T-helper 17 cell (primary cell): Measurements from ENCODE around the gene CTNNA2. TPM values are rescaled to one million over a fixed set of nuclear protein-coding genes. Genes with fewer than 3 reads are reported as not detected.

Experiments
- ATAC-seq: fragments of 150-1000 bp; cut with Tn5 transposase; 2 replicates; pipeline ENCODE4 v1.10.0; 2021; ENCODE audit warnings: mild to moderate bottlenecking, moderate library complexity
- DNase-seq, 3 donors: peaks; one replicate each; pipeline versions ENCODE4 v3.0.0 to v3.0.0-alpha.2; 2020 to 2021
- H3K9me3 ChIP-seq: one replicate; pipeline ENCODE4 v1.7.0; 2013; ENCODE audit warnings: low read length, mild to moderate bottlenecking; ENCODE audit not compliant: control insufficient read depth, poor library complexity, severe bottlenecking
- H3K27ac Mint-ChIP-seq: one replicate; pipeline ENCODE4 v1.8.0; 2022; ENCODE audit warnings: mild to moderate bottlenecking, moderate library complexity, mixed read lengths
- H3K27me3 Mint-ChIP-seq: one replicate; pipeline ENCODE4 v1.8.0; 2022; ENCODE audit warnings: mixed read lengths
- H3K36me3 Mint-ChIP-seq: one replicate; pipeline ENCODE4 v1.8.0; 2022; ENCODE audit warnings: low read depth, mixed read lengths
- H3K4me1 Mint-ChIP-seq: one replicate; pipeline ENCODE4 v1.8.0; 2022; ENCODE audit warnings: mild to moderate bottlenecking, mixed read lengths
- H3K4me3 Mint-ChIP-seq: one replicate; pipeline ENCODE4 v1.8.0; 2022; ENCODE audit warnings: mild to moderate bottlenecking, moderate library complexity, mixed read lengths
- total RNA-seq, 4 donors: library from RNA in 2 of 4; stranded (reverse) in 2 of 4; gene quantifications; one replicate each; pipeline ENCODE4 v1.2.3 and lab custom pipeline; 2022 to 2026

The CTNNA2 gene
- total RNA-seq, 2 donors from 2014 or later, result not detected

DNA sequence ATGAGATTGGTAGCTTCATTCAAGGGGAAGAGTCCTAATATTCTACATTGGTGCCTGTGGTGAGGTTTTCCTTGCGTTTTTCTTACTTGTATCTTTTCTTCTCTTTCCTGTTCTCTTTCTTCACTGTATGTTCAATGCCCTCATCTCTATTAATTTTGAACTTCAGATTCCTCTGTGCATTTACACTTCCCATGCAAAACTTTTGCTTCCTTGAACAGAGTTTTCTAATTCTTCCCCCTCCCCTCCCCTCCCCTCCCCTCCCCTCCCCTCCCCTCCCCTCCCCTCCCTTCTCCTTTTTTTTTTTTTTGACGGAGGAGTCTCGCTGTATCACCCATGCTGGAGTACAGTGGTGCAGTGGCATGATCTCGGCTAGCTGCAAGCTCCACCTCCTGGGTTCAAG, 403.4 kb downstream of the CTNNA2 start:
- Mint-ChIP-seq H3K27me3 (no peaks in the 10 kb centered on the region), H3K4me3 (no peak overlapping the region), H3K27ac (no peak overlapping the region), H3K36me3 (no peaks in the 10 kb centered on the region), H3K4me1 (no peaks in the 10 kb centered on the region)
- ATAC-seq, result no peak
- DNase-seq, result no peak
- no peaks in the 10 kb centered on the region for H3K9me3 ChIP-seq

- Mint-ChIP-seq H3K27ac (no peak overlapping the region), H3K4me3 (no peak overlapping the region), H3K4me1 (no peaks in the 10 kb centered on the region), H3K36me3 (no peaks in the 10 kb centered on the region), H3K27me3 (no peaks in the 10 kb centered on the region)
- H3K9me3 ChIP-seq, result no peaks in the 10 kb centered on the region
- DNase-seq (no peak), ATAC-seq (no peak)
These were observed 407.7 kb downstream of the CTNNA2 start for GRCh38 chr2:79920512-79921076.

DNA sequence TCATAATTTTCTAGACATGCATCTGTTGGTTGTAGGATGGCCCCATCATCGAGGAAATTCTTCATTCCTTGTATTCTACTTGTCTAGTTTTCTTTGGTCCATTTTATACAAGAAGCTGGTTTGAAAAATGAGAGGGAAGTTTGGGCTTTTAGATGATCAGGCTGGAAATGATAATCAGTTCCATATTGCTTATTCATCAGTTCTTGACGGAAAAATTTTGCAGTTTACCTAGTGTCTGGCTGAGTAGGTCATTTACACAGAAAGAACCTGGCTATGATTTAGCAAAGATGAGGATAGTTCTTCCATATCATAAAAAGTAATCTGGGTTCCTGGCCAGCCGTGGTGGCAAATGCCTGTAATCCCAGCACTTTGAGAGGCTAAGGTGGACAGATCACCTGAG, 416.8 kb downstream of the CTNNA2 start:
- DNase-seq, result no peak
- H3K4me3 Mint-ChIP-seq, result no peak overlapping the region
- no peaks in the 10 kb centered on the region for H3K4me1 Mint-ChIP-seq
- ATAC-seq, result no peak
- H3K27me3 Mint-ChIP-seq, result no peaks in the 10 kb centered on the region
- no peaks in the 10 kb centered on the region for H3K36me3 Mint-ChIP-seq
- H3K9me3 ChIP-seq, result no peaks in the 10 kb centered on the region
- no peak overlapping the region for H3K27ac Mint-ChIP-seq

GRCh38 chr2:79935046-79935732, 422.3 kb downstream of the CTNNA2 start:
- DNase-seq (no peak), ATAC-seq (no peak)
- Mint-ChIP-seq H3K36me3 (no peaks in the 10 kb centered on the region), H3K4me1 (peaks cover 3% of the 10 kb centered on the region), H3K27ac (no peak overlapping the region), H3K27me3 (no peaks in the 10 kb centered on the region), H3K4me3 (no peak overlapping the region)
- H3K9me3 ChIP-seq, result no peaks in the 10 kb centered on the region

GRCh38 chr2:79935771-79936657, 423.2 kb downstream of the CTNNA2 start:
- peaks cover 3% of the 10 kb centered on the region for H3K4me1 Mint-ChIP-seq
- H3K27me3 Mint-ChIP-seq, result no peaks in the 10 kb centered on the region
- DNase-seq (no peak), ATAC-seq (no peak)
- H3K36me3 Mint-ChIP-seq, result no peaks in the 10 kb centered on the region
- no peaks in the 10 kb centered on the region for H3K9me3 ChIP-seq
- H3K27ac Mint-ChIP-seq, result no peak overlapping the region
- H3K4me3 Mint-ChIP-seq, result no peak overlapping the region

- Mint-ChIP-seq H3K36me3 (no peaks in the 10 kb centered on the region), H3K4me1 (peaks cover 3% of the 10 kb centered on the region), H3K27ac (no peak overlapping the region), H3K27me3 (no peaks in the 10 kb centered on the region), H3K4me3 (no peak overlapping the region)
- DNase-seq (no peak), ATAC-seq (no peak)
- no peaks in the 10 kb centered on the region for H3K9me3 ChIP-seq
These were observed 423.9 kb downstream of the CTNNA2 start for GRCh38 chr2:79936715-79937114.

- DNase-seq (no peak), ATAC-seq (no peak)
- H3K36me3 Mint-ChIP-seq, result no peaks in the 10 kb centered on the region
- H3K4me3 Mint-ChIP-seq, result no peak overlapping the region
- H3K9me3 ChIP-seq, result no peaks in the 10 kb centered on the region
- peaks cover 3% of the 10 kb centered on the region for H3K4me1 Mint-ChIP-seq
- no peak overlapping the region for H3K27ac Mint-ChIP-seq
- no peaks in the 10 kb centered on the region for H3K27me3 Mint-ChIP-seq
These were observed 425.8 kb downstream of the CTNNA2 start for GRCh38 chr2:79938648-79939047.

DNA sequence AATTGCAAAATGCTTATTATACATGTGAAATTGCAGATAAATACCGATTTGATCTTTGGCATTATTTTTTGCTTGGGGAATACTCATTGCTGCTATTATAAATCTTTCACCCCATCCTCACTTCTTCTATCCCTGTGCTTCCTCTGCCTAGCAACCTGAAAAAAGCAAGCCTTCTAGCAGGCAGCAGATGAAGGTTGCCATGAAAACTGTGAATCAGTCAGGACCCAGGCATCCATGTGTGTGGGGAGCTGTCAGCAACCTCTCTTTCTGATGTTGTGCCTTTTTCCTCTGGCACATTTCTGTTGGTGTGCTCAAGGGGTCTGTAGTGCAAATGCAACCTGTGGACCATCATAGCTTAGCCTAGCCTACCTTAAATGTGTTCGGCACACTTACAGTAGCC, 427.5 kb downstream of the CTNNA2 start:
- ATAC-seq, result no peak
- no peaks in the 10 kb centered on the region for H3K9me3 ChIP-seq
- H3K27me3 Mint-ChIP-seq, result no peaks in the 10 kb centered on the region
- DNase-seq, result no peak
- peaks cover 3% of the 10 kb centered on the region for H3K4me1 Mint-ChIP-seq
- no peak overlapping the region for H3K4me3 Mint-ChIP-seq
- H3K27ac Mint-ChIP-seq, result no peak overlapping the region
- no peaks in the 10 kb centered on the region for H3K36me3 Mint-ChIP-seq

- no peak overlapping the region for H3K27ac Mint-ChIP-seq
- H3K27me3 Mint-ChIP-seq, result no peaks in the 10 kb centered on the region
- no peak for DNase-seq
- H3K36me3 Mint-ChIP-seq, result no peaks in the 10 kb centered on the region
- no peak for ATAC-seq
- H3K4me1 Mint-ChIP-seq, result peaks cover 2% of the 10 kb centered on the region
- no peaks in the 10 kb centered on the region for H3K9me3 ChIP-seq
- H3K4me3 Mint-ChIP-seq, result no peak overlapping the region
These were observed 428.3 kb downstream of the CTNNA2 start for GRCh38 chr2:79941179-79941578.

GRCh38 chr2:79944205-79944604, 431.4 kb downstream of the CTNNA2 start:
- no peak overlapping the region for H3K4me3 Mint-ChIP-seq
- H3K27ac Mint-ChIP-seq, result no peak overlapping the region
- H3K4me1 Mint-ChIP-seq, result no peaks in the 10 kb centered on the region
- H3K9me3 ChIP-seq, result no peaks in the 10 kb centered on the region
- DNase-seq (no peak), ATAC-seq (no peak)
- H3K27me3 Mint-ChIP-seq, result no peaks in the 10 kb centered on the region
- H3K36me3 Mint-ChIP-seq, result no peaks in the 10 kb centered on the region

- ATAC-seq (no peak), DNase-seq (no peak)
- Mint-ChIP-seq H3K4me1 (no peaks in the 10 kb centered on the region), H3K27ac (no peak overlapping the region), H3K4me3 (no peak overlapping the region), H3K27me3 (no peaks in the 10 kb centered on the region), H3K36me3 (no peaks in the 10 kb centered on the region)
- no peaks in the 10 kb centered on the region for H3K9me3 ChIP-seq
These were observed 433.0 kb downstream of the CTNNA2 start for GRCh38 chr2:79945653-79946445.

- Mint-ChIP-seq H3K27ac (no peak overlapping the region), H3K36me3 (no peaks in the 10 kb centered on the region), H3K27me3 (no peaks in the 10 kb centered on the region), H3K4me3 (no peak overlapping the region), H3K4me1 (no peaks in the 10 kb centered on the region)
- ATAC-seq (no peak), DNase-seq (no peak)
- H3K9me3 ChIP-seq, result no peaks in the 10 kb centered on the region
These were observed 434.9 kb downstream of the CTNNA2 start for GRCh38 chr2:79947751-79948150.

DNA sequence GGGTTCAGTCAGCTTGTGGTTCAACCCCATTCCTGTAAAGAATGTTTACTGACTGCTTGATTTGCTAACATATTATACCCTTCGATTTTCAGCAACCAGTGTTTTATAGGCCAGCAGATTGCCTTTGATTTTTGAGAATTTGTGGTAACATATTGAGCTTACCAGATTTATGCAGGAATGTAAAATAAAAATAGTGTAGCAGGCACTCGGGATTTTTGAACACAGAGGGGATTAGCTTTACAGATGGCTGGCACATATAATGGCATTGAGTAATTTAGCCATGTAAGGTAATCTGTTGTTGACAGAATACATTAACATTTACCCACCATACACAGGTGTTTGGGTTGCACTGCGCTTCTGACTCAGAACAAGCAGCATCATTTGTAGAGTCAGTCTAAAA, 437.7 kb downstream of the CTNNA2 start:
- no peaks in the 10 kb centered on the region for H3K9me3 ChIP-seq
- Mint-ChIP-seq H3K36me3 (no peaks in the 10 kb centered on the region), H3K27ac (no peak overlapping the region), H3K4me1 (no peaks in the 10 kb centered on the region), H3K4me3 (no peak overlapping the region), H3K27me3 (no peaks in the 10 kb centered on the region)
- DNase-seq (no peak), ATAC-seq (no peak)
